HepG2 (cell line): Measurements from ENCODE around the gene RSPH9. TPM values are rescaled to one million over a fixed set of nuclear protein-coding genes. Genes with fewer than 3 reads are reported as not detected.

Experiments
- ATM ChIP-seq: fragments of 450-650 bp; IDR thresholded peaks from 2 replicates; pipeline ENCODE4 v1.7.1; 2017; ENCODE audit warnings: mild to moderate bottlenecking, borderline replicate concordance
- DPF2 ChIP-seq: sonication (generic); formaldehyde crosslinking; IDR thresholded peaks from 2 replicates; pipeline ENCODE4 v1.4.0; 2020; ENCODE audit warnings: mild to moderate bottlenecking, low read depth, missing genetic modification reagents, borderline replicate concordance
- HMGXB4 ChIP-seq, 2 experiments: sonication (generic) in 1 of 2; formaldehyde crosslinking in 1 of 2; IDR thresholded peaks; 2 replicates each; pipeline versions ENCODE4 v1.4.0 to v1.6.1; 2018 to 2020; ENCODE audit warnings: missing genetic modification reagents in 2 of 2, borderline replicate concordance in 1 of 2, low read depth in 1 of 2, mild to moderate bottlenecking in 1 of 2, missing biosample characterization in 1 of 2
- HNF1A ChIP-seq, 2 experiments: sonication (generic) in 1 of 2; formaldehyde crosslinking in 1 of 2; IDR thresholded peaks; 2 replicates each; pipeline versions ENCODE4 v1.4.0 to v1.6.1; 2016 to 2020; ENCODE audit warnings: borderline replicate concordance in 1 of 2, low read depth in 1 of 2, mild to moderate bottlenecking in 1 of 2, missing genetic modification reagents in 1 of 2
- MBD4 ChIP-seq: IDR thresholded peaks from 2 replicates; pipeline ENCODE4 v1.6.1; 2012; ENCODE audit warnings: low read length, inconsistent platforms, borderline replicate concordance
- MBNL3 ChIP-seq: fragments of 250-450 bp; sonication (Bioruptor Pico); conservative IDR thresholded peaks from 2 replicates; pipeline ENCODE4 v1.8.0; 2022; ENCODE audit warnings: mild to moderate bottlenecking, inconsistent platforms
- NFKB2 ChIP-seq: sonication (generic); formaldehyde crosslinking; IDR thresholded peaks from 2 replicates; pipeline ENCODE4 v1.4.0; 2020; ENCODE audit warnings: missing genetic modification reagents, borderline replicate concordance
- RFX1 ChIP-seq: fragments of 450-650 bp; IDR thresholded peaks from 2 replicates; pipeline ENCODE4 v1.6.1; 2017
- SMAD1 ChIP-seq: sonication (generic); formaldehyde crosslinking; IDR thresholded peaks from 2 replicates; pipeline ENCODE4 v1.4.0; 2020; ENCODE audit warnings: missing genetic modification reagents, low read depth, mild to moderate bottlenecking, borderline replicate concordance
- ZBTB14 ChIP-seq: sonication (generic); formaldehyde crosslinking; IDR thresholded peaks from 2 replicates; pipeline ENCODE4 v1.4.0; 2020; ENCODE audit warnings: missing genetic modification reagents
- ZBTB20 ChIP-seq: sonication (generic); formaldehyde crosslinking; IDR thresholded peaks from 2 replicates; pipeline ENCODE4 v1.8.1; 2023; ENCODE audit warnings: missing genetic modification reagents, low read depth, mild to moderate bottlenecking, borderline replicate concordance
- ZBTB38 ChIP-seq: sonication (generic); formaldehyde crosslinking; IDR thresholded peaks from 2 replicates; pipeline ENCODE4 v1.5.1; 2020; ENCODE audit warnings: mild to moderate bottlenecking, missing genetic modification reagents
- ZBTB42 ChIP-seq: sonication (generic); formaldehyde crosslinking; IDR thresholded peaks from 2 replicates; pipeline ENCODE4 v1.5.0; 2020; ENCODE audit warnings: mild to moderate bottlenecking, missing genetic modification reagents
- ZMYM4 ChIP-seq: sonication (generic); formaldehyde crosslinking; IDR thresholded peaks from 2 replicates; pipeline ENCODE4 v1.8.1; 2023; ENCODE audit warnings: mild to moderate bottlenecking, missing genetic modification reagents
- ZNF510 ChIP-seq: sonication (generic); formaldehyde crosslinking; IDR thresholded peaks from 2 replicates; pipeline ENCODE4 v1.4.0; 2020; ENCODE audit warnings: low read depth, mild to moderate bottlenecking, missing genetic modification reagents
- ZNF556 ChIP-seq: sonication (generic); formaldehyde crosslinking; IDR thresholded peaks from 2 replicates; pipeline ENCODE4 v1.4.0; 2020; ENCODE audit warnings: mild to moderate bottlenecking, missing genetic modification reagents, borderline replicate concordance
- ZNF557 ChIP-seq: sonication (generic); formaldehyde crosslinking; IDR thresholded peaks from 2 replicates; pipeline ENCODE4 v1.4.0; 2020; ENCODE audit warnings: missing genetic modification reagents
- ZNF589 ChIP-seq: sonication (generic); formaldehyde crosslinking; conservative IDR thresholded peaks from 2 replicates; pipeline ENCODE4 v1.8.0; 2022; ENCODE audit warnings: mild to moderate bottlenecking, moderate library complexity, missing genetic modification reagents
- ZSCAN5A ChIP-seq: sonication (generic); formaldehyde crosslinking; IDR thresholded peaks from 2 replicates; pipeline ENCODE4 v1.8.0; 2022; ENCODE audit warnings: mild to moderate bottlenecking, missing genetic modification reagents, borderline replicate concordance
- polyA plus RNA-seq, 8 experiments: library from polyadenylated mRNA; depleted of rRNA in 3 of 8; stranded (reverse) in 7 of 8; unstranded in 1 of 8; fragments of >200 nt; fragmentation: Illumina TruSeq in 4 of 8; extraction: Trizol in 4 of 8; gene quantifications; 2 replicates each; pipeline versions ENCODE4 v1.2.1 to v1.2.3, GENCODE V29; 2011 to 2016; ENCODE audit warnings: low read depth in 4 of 8, missing spikeins in 1 of 8, mixed read lengths in 1 of 8; ENCODE audit not compliant: insufficient read depth in 1 of 8
- total RNA-seq, 5 experiments: library from RNA; depleted of rRNA; stranded (reverse); fragments of >200 nt; fragmentation: Illumina TruSeq; extraction: Trizol; gene quantifications; 2 replicates each; pipeline ENCODE4 v1.2.3, GENCODE V29; 2016; ENCODE audit warnings: low read depth in 1 of 5

Gene RSPH9
- total and polyA plus RNA-seq, 2 of the 13 experiments (the other 11 are each of a cell fraction or from before 2014, with no cell fraction given), result 0.04 TPM; not detected in 1

GRCh38 chr6:43671801-43672690, 27.2 kb downstream of the RSPH9 start (continued):
- peak; percentile 74; the same call in 1 of the 2 replicates for TF ChIP-seq MBD4
- peak; percentile 73; the same call in 1 of the 2 replicates for TF ChIP-seq ZSCAN5A (CRISPR knock-in tag)
- TF ChIP-seq ZNF589 (CRISPR knock-in tag), result no peak
- TF ChIP-seq ZBTB42 (CRISPR knock-in tag), result no peak
- TF ChIP-seq SMAD1 (CRISPR knock-in tag), result peak; percentile 52; the same call in 1 of the 2 replicates
- TF ChIP-seq ZNF557 (CRISPR knock-in tag), result no peak
- peak; percentile 78 for TF ChIP-seq ZBTB38
- peak; percentile 81 for TF ChIP-seq DPF2 (CRISPR knock-in tag)
- peak; percentile 67; the same call in 1 of the 2 replicates for TF ChIP-seq ZBTB20 (CRISPR knock-in tag)
- no peak for TF ChIP-seq RFX1
- TF ChIP-seq HNF1A (IDR thresholded peaks at IDR 0.05; ENCODE audit: low read depth), result no peak
- TF ChIP-seq HNF1A (CRISPR knock-in tag; IDR thresholded peaks at IDR 0.05; ENCODE audit: borderline replicate concordance), result peak; percentile 55; the same call in 1 of the 2 replicates
- no peak for TF ChIP-seq ZBTB14 (CRISPR knock-in tag)
- TF ChIP-seq ZMYM4 (CRISPR knock-in tag), result peak; percentile 5; the same call in 1 of the 2 replicates
- TF ChIP-seq NFKB2 (CRISPR knock-in tag), result peak; percentile 25; the same call in 1 of the 2 replicates
- peak in 1 of 2 experiments; percentile 15; a peak in 1 of 4 replicates for TF ChIP-seq HMGXB4 (CRISPR knock-in tag; IDR thresholded peaks at IDR 0.05; ENCODE audit: borderline replicate concordance in 1 of 2, low read depth in 1 of 2)
- no peak for TF ChIP-seq MBNL3 (CRISPR knock-in tag)
- TF ChIP-seq ATM, result no peak
- TF ChIP-seq ZNF556 (CRISPR knock-in tag), result 0 out of 2 replicates have a peak, but pooled peaks have one; percentile 25
- no peak for TF ChIP-seq ZNF510 (CRISPR knock-in tag)
